ENCODE results near the gene MIDN. TPM values are rescaled to one million over a fixed set of nuclear protein-coding genes. Genes with fewer than 3 reads are reported as not detected.

Gene MIDN
- total RNA-seq, 1 experiment from 2014 or later = 35.1 TPM

DNA sequence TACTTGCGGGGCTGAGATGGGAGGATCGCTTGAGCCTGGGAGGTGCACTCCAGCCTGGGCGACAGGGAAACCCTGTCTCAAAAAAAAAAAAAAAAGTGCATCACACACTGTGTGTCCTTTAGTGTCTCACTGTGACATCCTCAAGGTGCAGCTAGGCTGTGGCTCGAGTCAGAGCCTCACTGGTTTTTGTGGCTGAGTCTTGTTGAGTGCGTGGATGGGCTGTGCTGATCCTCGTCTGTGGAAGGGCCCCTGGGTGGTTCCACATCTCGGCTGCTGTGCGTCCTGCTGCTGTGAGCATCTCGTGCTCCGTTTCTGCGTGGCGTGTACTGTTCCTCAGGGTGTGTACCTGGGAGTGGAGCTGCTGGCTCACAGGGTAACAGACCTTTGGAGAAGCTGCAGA lies 31.6 kb upstream of the MIDN start:
- Histone ChIP-seq H3K36me3 (replicated peaks; ENCODE audit: control insufficient read depth, insufficient read depth, low read length) (peaks cover 1% of the 10 kb centered on the region; the same call in 1 of the 2 replicates), H3K4me3 (ENCODE audit: insufficient read depth, low read depth, low read length) (no peak overlapping the region)
- no peak for DNase-seq

DNA sequence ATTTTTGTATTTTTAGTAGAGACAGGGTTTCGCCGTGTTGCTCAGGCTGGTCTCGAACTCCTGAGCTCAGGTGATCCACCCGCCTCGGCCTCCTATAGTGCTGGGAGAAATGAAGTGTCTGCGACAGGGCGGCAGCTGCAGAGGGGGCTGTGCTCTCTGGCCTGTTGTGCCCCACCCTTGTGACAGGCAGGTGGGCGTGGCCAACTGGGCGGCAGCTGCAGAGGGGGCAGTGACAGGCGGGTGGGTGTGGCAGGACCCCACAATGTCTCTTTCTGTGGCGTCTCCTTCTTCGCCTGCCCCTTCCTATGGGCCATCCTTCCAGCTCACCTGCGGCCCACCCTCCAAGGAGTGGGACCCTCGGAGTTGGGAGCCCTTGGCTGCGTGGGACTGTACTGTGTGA lies 31.0 kb upstream of the MIDN start:
- Histone ChIP-seq H3K27me3 (ENCODE audit: control insufficient read depth, insufficient read depth, low read length) (no peaks in the 10 kb centered on the region), H3K36me3 (replicated peaks; ENCODE audit: control insufficient read depth, insufficient read depth, low read length) (peaks cover 1% of the 10 kb centered on the region), H3K4me3 (ENCODE audit: insufficient read depth, low read depth, low read length) (no peak overlapping the region)
- no peak for DNase-seq

More for the DNA sequence above, 31.6 kb upstream of the MIDN start:
- no peaks in the 10 kb centered on the region for H3K27me3 ChIP-seq (ENCODE audit: control insufficient read depth, insufficient read depth, low read length)

DNA sequence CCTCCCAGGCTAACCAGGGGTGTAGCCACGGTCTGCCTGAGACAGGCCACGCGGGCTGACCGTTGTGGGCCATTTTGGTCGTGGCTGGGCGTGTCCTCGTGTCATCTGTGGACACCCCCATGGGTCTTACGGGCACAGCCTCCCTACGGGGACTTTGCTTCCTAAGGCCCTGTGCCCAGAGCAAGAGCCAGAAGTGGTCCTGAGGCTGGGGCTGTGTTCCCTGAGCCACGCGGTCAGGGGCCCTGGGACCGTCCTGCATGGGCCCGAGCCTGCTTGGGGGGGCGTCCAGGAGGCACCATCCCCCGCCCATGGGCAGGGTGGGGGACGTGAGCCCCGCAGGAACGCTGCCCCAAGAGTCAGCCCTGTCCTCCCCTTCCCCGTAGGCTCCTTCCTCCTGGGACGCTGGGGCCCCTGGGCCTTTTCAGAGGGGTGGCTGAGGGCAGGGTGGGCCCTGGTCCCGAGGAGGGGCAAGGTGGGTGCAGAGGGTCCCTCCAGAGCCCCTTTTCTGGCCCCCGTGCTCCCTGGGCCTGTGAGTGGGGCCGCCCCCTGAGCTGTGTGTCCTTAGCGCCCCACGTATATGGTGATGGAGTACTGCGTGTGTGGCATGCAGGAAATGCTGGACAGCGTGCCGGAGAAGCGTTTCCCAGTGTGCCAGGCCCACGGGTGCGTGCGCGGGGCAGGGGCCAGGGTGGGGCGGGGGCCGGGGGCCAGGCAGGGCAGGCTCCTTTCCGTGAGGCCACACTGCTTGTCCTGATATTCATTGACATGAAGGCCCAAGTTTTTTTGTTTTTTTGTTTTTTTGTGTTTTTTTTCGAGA lies 29.4 kb upstream of the MIDN start:
- no peak overlapping the region for H3K4me3 ChIP-seq (ENCODE audit: insufficient read depth, low read depth, low read length)
- peaks cover 5% of the 10 kb centered on the region for H3K36me3 ChIP-seq (replicated peaks; ENCODE audit: control insufficient read depth, insufficient read depth, low read length)
- H3K27me3 ChIP-seq (ENCODE audit: control insufficient read depth, insufficient read depth, low read length) = no peaks in the 10 kb centered on the region
- DNase-seq = no peak

DNA sequence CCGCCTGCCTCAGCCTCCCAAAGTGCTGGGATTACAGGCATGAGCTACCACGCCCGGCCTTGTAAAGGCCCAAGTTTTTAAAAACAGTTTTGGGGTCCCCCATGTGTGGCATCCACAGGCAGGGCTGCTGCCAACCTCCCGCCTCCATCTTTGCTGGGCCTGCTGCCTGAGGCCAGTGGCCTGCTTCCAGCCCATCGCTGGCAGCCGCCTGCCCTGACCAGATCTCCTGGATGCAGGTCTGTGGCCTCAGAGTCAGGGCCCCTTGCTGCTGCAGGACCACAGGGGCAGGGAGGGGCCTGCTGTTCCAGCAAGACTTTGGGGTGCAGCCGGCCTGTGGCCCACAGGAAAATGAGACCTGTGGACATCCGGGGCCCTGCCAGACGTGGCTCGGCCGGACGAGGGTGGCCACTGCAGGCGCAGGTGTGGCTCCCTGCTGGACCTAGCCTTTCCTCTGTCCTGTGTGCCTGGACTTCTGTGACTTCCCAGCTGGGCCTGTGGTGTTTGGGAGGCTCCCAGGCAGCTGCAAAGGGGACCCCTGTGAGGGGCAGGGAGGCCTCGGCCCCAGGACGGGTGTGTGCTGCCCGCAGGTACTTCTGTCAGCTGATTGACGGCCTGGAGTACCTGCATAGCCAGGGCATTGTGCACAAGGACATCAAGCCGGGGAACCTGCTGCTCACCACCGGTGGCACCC lies 28.5 kb upstream of the MIDN start:
- Histone ChIP-seq H3K27me3 (ENCODE audit: control insufficient read depth, insufficient read depth, low read length) (no peaks in the 10 kb centered on the region), H3K4me3 (ENCODE audit: insufficient read depth, low read depth, low read length) (no peak overlapping the region), H3K36me3 (replicated peaks; ENCODE audit: control insufficient read depth, insufficient read depth, low read length) (peaks cover 5% of the 10 kb centered on the region)
- no peak for DNase-seq

DNA sequence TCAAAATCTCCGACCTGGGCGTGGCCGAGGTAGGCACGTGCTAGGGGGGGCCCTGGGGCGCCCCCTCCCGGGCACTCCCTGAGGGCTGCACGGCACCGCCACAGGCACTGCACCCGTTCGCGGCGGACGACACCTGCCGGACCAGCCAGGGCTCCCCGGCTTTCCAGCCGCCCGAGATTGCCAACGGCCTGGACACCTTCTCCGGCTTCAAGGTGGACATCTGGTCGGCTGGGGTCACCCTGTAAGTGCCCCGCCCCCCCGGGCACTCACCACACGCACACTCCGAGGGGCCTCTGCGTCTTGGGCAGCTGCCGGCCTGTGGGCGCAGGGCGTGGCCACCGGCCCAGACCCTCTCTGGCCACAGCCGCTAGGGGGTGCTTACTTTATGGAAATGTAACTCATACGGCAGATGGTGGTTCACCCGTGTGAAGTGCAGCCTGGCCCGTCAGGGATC lies 27.9 kb upstream of the MIDN start:
- H3K4me3 ChIP-seq (ENCODE audit: insufficient read depth, low read depth, low read length) = no peak overlapping the region
- DNase-seq = no peak
- H3K36me3 ChIP-seq (replicated peaks; ENCODE audit: control insufficient read depth, insufficient read depth, low read length) = peaks cover 5% of the 10 kb centered on the region
- no peaks in the 10 kb centered on the region for H3K27me3 ChIP-seq (ENCODE audit: control insufficient read depth, insufficient read depth, low read length)

DNA sequence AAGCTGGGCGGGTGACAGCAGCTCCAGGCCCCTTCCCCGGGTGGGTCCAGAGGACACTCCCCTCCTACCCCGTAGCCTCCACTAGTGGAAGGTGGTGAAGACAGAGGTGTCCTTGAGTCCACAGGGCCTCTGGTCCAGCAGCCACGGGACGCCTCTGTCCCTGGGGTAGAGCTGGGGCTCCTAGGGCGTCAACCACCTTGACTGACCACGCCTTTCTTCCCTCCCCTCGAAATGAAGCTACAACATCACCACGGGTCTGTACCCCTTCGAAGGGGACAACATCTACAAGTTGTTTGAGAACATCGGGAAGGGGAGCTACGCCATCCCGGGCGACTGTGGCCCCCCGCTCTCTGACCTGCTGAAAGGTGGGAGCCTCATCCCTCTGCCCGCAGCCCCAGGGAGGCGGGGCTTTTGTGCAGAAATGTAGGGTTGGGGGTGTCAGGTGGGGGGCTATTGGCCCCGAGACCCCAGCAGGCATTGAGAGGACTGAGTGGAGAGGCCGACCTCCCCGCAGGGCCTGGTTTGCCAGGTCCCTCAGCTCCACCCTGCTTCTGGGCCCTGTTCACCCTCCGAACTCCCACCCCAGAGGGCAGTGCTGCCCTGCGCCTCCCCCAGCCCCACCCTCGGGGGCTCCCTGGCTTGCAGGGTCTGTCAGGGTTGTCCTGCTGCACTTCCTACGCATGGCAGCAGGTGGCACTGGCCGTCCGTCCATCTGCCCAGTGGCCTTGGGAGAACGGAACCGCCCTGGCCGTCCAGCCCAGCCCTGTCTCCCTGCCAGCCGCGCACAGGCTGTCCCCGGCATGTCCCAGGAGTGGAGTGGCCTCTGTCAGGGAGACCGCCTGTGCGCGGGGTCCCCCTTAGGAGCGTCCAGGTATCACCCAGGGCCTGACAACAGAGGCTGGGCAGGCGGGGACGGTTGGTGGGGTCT lies 27.1 kb upstream of the MIDN start:
- Histone ChIP-seq H3K27me3 (ENCODE audit: control insufficient read depth, insufficient read depth, low read length) (no peaks in the 10 kb centered on the region), H3K36me3 (replicated peaks; ENCODE audit: control insufficient read depth, insufficient read depth, low read length) (peaks cover 5% of the 10 kb centered on the region), H3K4me3 (ENCODE audit: insufficient read depth, low read depth, low read length) (no peak overlapping the region)
- DNase-seq = peak; percentile 94

DNA sequence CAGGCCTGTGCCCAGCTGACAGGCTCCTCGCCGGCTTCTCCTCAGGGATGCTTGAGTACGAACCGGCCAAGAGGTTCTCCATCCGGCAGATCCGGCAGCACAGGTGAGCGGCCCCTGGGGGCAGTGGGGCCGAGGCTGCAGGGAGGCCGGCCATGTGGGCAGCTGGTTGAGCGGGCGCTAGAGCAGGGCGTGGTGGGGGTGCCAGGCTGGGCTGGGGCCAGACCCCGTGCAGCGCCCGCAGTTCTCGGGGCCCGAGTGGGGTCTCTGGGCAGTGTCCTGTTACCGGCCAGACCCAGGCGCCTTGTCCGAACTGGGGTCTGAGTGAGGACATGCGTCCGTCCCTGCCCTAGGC lies 26.5 kb upstream of the MIDN start:
- Histone ChIP-seq H3K27me3 (ENCODE audit: control insufficient read depth, insufficient read depth, low read length) (no peaks in the 10 kb centered on the region), H3K36me3 (replicated peaks; ENCODE audit: control insufficient read depth, insufficient read depth, low read length) (peaks cover 5% of the 10 kb centered on the region), H3K4me3 (ENCODE audit: insufficient read depth, low read depth, low read length) (no peak overlapping the region)
- DNase-seq = no peak

DNA sequence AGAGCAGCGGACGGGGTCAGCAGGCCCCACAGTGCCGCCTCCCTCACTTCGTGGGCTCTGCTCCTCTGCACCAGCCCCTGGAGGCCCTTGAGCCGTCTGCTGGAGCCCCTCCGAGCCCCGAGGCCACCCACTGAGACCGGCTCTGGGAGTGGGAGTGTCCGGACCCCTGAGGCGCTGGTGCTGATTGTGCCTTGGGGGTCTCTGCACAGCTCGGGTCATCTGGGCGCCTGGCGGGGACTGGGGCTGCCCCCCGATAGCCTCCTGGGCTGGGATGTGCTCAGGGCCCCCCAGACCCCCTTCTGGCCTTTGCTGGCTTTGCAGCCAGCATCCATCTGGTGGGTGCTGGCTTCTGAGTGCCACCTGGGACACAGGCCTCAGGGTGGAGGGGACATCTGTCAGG lies 26.0 kb upstream of the MIDN start:
- H3K27me3 ChIP-seq (ENCODE audit: control insufficient read depth, insufficient read depth, low read length) = no peaks in the 10 kb centered on the region
- DNase-seq = peak; percentile 82
- H3K4me3 ChIP-seq (ENCODE audit: insufficient read depth, low read depth, low read length) = no peak overlapping the region
- H3K36me3 ChIP-seq (replicated peaks; ENCODE audit: control insufficient read depth, insufficient read depth, low read length) = peaks cover 5% of the 10 kb centered on the region

DNA sequence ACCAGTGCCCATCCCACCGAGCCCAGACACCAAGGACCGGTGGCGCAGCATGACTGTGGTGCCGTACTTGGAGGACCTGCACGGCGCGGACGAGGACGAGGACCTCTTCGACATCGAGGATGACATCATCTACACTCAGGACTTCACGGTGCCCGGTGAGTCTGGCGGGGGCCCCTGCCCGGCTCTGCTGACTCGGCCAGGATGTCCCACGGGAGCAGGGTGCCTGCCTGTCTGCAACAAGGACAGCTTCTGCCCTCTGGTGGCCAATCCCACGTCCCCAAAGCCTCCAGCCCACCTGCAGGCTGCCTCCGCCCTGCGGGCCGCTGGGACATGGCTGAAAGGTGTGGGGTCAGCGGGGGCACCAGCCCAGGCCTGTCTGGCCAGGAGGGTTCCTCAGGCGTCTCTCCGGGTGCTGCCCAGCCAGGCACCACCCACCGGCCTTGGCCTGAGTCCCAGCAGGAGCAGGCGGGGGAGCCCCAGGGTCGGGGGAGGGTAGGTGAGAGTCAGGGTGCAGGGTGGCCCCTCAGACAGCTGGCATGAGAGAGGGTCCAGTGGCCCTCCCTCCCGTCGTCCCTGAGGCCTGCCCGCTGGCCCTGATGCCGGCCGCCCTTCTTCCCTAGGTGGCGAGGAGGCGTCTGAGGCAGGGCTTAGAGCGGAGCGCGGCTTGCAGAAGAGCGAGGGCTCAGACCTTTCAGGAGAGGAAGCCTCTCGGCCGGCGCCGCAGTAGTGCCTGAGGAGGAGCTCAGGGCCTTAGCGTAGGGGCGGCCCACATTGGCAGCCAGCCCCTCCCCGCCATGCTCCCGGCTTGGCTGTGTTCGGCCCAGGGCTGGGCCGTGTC lies 25.1 kb upstream of the MIDN start:
- H3K27me3 ChIP-seq (ENCODE audit: control insufficient read depth, insufficient read depth, low read length) = no peaks in the 10 kb centered on the region
- H3K4me3 ChIP-seq (ENCODE audit: insufficient read depth, low read depth, low read length) = no peak overlapping the region
- H3K36me3 ChIP-seq (replicated peaks; ENCODE audit: control insufficient read depth, insufficient read depth, low read length) = peaks cover 5% of the 10 kb centered on the region
- DNase-seq = peak; percentile 95

DNA sequence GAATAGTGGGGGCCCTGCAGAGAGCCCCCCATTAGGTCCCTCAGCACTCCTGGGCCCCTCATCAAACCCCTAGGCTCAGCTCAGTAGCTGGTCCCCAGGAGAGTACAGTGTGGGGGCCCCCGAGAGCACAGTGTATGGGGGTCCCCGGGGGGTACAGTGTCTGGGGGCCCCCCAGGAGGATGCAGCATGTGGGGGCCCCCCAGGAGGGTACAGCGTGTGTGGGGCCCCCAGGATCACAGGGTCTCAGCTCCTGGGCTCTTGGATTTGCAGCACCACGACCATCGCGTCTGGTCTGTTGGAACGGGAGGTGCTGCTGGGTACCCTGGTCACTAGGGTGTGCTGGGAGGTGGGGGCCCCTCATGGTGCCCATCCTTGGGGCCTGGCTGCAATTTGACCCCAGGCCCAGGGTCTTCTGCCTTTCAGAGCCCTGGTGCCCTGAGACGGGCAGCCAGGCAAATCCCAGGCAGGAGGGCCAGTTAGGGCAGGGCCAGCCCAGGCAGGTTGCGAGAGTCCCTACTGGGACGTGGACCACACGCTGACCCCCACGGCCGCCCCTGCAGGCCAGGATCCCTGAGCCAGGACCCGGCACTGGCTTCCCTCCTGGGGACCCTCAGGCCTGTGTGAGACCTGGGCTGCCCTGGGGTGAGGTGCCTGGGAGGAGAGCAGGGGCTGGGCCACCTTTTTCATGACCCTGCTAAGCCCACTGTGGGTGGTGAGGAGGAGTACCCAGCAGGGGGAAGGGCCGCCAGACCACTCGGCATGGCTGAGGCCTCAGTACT lies 24.1 kb upstream of the MIDN start:
- peaks cover 5% of the 10 kb centered on the region for H3K36me3 ChIP-seq (replicated peaks; ENCODE audit: control insufficient read depth, insufficient read depth, low read length)
- no peaks in the 10 kb centered on the region for H3K27me3 ChIP-seq (ENCODE audit: control insufficient read depth, insufficient read depth, low read length)
- no peak for DNase-seq
- H3K4me3 ChIP-seq (ENCODE audit: insufficient read depth, low read depth, low read length) = no peak overlapping the region

DNA sequence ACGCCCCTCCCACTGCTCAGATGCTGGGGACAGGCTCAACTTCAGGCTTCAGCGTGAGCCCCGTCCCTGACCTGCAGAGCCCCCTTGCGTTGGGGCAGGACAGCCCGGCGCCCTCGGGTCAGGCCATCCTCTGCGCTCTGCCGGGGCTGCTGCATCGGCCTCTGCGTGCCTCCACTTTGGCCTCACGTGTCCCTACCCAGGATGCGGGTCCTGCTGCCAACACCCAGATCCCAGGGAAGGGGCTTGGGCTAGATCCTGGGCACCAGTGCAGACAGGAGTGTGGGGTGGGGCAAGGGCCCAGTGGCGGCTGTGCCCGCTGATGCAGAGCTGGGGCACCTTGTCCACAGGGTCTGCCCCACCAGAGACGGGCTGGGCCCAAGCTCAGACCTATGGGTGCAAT lies 23.5 kb upstream of the MIDN start:
- Histone ChIP-seq H3K36me3 (replicated peaks; ENCODE audit: control insufficient read depth, insufficient read depth, low read length) (peaks cover 5% of the 10 kb centered on the region), H3K4me3 (ENCODE audit: insufficient read depth, low read depth, low read length) (no peak overlapping the region), H3K27me3 (ENCODE audit: control insufficient read depth, insufficient read depth, low read length) (no peaks in the 10 kb centered on the region)
- DNase-seq = no peak

DNA sequence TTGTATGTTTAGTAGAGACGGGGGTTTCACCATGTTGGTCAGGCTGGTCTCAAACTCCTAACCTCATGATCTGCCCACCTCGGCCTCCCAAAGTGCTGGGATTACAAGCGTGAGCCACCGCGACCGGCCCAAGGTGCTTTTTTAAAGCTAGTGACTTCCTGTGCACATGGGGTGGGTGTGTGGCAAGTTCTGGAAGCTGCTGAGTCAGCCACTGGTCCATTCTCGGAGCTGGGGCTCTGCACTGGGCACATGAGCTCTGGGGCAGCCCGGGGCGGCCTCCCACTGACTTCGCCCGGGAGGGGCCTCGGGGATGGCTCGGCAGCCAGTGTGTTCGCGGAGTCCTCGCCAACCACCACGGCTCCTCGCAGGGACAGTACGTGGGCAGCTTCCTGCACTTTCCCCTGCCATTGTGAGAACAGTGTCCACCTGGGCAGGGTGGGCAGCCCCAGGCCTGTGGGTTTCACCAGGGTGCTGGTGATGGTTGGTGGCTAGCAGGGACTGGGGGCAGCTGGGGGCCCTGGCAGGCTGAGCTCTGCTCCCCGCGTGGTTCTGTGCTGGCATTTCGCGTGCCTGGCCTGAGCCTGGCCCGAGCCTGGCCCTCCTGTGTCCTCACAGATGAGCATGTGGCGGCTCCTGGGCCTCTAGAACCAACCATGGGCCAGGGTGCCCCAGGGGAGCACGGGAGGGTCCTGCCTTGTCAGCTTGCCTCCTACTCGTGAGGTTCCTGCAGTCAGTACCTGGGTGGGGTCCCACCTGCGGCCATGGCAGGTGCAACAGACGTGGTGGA lies 22.8 kb upstream of the MIDN start:
- H3K4me3 ChIP-seq (ENCODE audit: insufficient read depth, low read depth, low read length) = no peak overlapping the region
- no peaks in the 10 kb centered on the region for H3K27me3 ChIP-seq (ENCODE audit: control insufficient read depth, insufficient read depth, low read length)
- peaks cover 5% of the 10 kb centered on the region for H3K36me3 ChIP-seq (replicated peaks; ENCODE audit: control insufficient read depth, insufficient read depth, low read length)
- no peak for DNase-seq

DNA sequence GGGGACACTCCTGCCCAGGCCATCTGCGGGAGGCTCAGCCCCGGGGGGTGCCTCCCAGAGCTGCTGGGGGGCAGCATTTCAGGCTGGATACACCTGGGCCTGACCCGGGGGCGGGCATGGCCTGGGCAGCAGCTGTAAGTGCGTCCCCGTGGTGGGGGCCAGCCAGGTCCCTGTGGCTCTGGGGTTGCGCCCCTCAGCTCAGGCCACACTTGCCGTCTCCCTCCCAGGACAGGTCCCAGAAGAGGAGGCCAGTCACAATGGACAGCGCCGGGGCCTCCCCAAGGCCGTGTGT lies 22.2 kb upstream of the MIDN start:
- no peak for DNase-seq
- Histone ChIP-seq H3K4me3 (ENCODE audit: insufficient read depth, low read depth, low read length) (no peak overlapping the region), H3K36me3 (replicated peaks; ENCODE audit: control insufficient read depth, insufficient read depth, low read length) (peaks cover 5% of the 10 kb centered on the region), H3K27me3 (ENCODE audit: control insufficient read depth, insufficient read depth, low read length) (no peaks in the 10 kb centered on the region)

All from H7 (cell line).